HL-60 (cell line): ENCODE data around the gene SMPD1.

Experiments
- DNase-seq, 2 experiments: peaks; one replicate each; pipeline ENCODE4 v3.0.0-alpha.2; 2010 to 2020; ENCODE audit warnings: low read depth in 1 of 2, low spot score in 1 of 2
- H3K27ac ChIP-seq: fragments of 250-450 bp; sonication (Bioruptor Pico); replicated peaks from 2 replicates; pipeline ENCODE4 v1.5.1; 2020; ENCODE audit warnings: mild to moderate bottlenecking, moderate library complexity
- H3K27me3 ChIP-seq: fragments of 250-450 bp; sonication (Bioruptor Pico); 2 replicates; pipeline ENCODE4 v1.5.1; 2021; ENCODE audit warnings: mild to moderate bottlenecking, moderate library complexity; ENCODE audit not compliant: insufficient read depth, poor library complexity, severe bottlenecking
- H3K4me3 ChIP-seq: replicated peaks from 2 replicates; pipeline ENCODE4 v1.5.1; 2011; ENCODE audit warnings: mild to moderate bottlenecking, control low read depth, low read length; ENCODE audit not compliant: insufficient read depth
- CTCF ChIP-seq: IDR thresholded peaks from one replicate; pipeline ENCODE4 v1.5.1; 2011; ENCODE audit warnings: low read length, control low read depth, inconsistent platforms; ENCODE audit not compliant: insufficient read depth
- GABPA ChIP-seq: IDR thresholded peaks from 2 replicates; pipeline ENCODE4 v1.6.1; 2012; ENCODE audit warnings: low read depth
- POLR2AphosphoS5 ChIP-seq: IDR thresholded peaks from 2 replicates; pipeline ENCODE4 v1.6.1; 2012; ENCODE audit warnings: low read depth
- SPI1 ChIP-seq: IDR thresholded peaks from 2 replicates; pipeline ENCODE4 v1.6.1; 2012; ENCODE audit warnings: low read depth, mild to moderate bottlenecking, borderline replicate concordance
- TF ChIP-seq, protein P1 (sequence below): IDR thresholded peaks from 2 replicates; pipeline ENCODE4 v1.6.1; 2012; ENCODE audit warnings: low read depth; ENCODE audit not compliant: insufficient replicate concordance

Gene SMPD1

GRCh38 chr11:6419009-6419631 is 28.8 kb downstream of the SMPD1 start, which contains the start of gene APBB1:
APBB1 (minus strand) TSS chr11:6419094; CDS start chr11:6411347, 7,747 bp downstream.
- Histone ChIP-seq H3K4me3 (peak within 1 kb of the TSS; percentile 73), H3K27me3 (peaks cover 37% of the 10 kb centered on the region), H3K27ac (no peak within 1 kb of the TSS)
- TF ChIP-seq CTCF (no peak), GABPA (no peak), POLR2AphosphoS5 (no peak), SPI1 (no peak)
- TF ChIP-seq, protein P1, sequence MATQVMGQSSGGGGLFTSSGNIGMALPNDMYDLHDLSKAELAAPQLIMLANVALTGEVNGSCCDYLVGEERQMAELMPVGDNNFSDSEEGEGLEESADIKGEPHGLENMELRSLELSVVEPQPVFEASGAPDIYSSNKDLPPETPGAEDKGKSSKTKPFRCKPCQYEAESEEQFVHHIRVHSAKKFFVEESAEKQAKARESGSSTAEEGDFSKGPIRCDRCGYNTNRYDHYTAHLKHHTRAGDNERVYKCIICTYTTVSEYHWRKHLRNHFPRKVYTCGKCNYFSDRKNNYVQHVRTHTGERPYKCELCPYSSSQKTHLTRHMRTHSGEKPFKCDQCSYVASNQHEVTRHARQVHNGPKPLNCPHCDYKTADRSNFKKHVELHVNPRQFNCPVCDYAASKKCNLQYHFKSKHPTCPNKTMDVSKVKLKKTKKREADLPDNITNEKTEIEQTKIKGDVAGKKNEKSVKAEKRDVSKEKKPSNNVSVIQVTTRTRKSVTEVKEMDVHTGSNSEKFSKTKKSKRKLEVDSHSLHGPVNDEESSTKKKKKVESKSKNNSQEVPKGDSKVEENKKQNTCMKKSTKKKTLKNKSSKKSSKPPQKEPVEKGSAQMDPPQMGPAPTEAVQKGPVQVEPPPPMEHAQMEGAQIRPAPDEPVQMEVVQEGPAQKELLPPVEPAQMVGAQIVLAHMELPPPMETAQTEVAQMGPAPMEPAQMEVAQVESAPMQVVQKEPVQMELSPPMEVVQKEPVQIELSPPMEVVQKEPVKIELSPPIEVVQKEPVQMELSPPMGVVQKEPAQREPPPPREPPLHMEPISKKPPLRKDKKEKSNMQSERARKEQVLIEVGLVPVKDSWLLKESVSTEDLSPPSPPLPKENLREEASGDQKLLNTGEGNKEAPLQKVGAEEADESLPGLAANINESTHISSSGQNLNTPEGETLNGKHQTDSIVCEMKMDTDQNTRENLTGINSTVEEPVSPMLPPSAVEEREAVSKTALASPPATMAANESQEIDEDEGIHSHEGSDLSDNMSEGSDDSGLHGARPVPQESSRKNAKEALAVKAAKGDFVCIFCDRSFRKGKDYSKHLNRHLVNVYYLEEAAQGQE, result no peak
- DNase-seq, result peak in 1 of 2 experiments; percentile 28

GRCh38 chr11:6420677-6421076 is 30.4 kb downstream of the SMPD1 start:
- no peak overlapping the region for H3K4me3 ChIP-seq
- no peak overlapping the region for H3K27ac ChIP-seq
- no peak for TF ChIP-seq CTCF
- no peak for TF ChIP-seq GABPA
- TF ChIP-seq, protein P1, result peak; percentile 87
- no peak for DNase-seq
- H3K27me3 ChIP-seq, result peaks cover 37% of the 10 kb centered on the region

- DNase-seq, result no peak
- TF ChIP-seq, protein P1, result no peak
- no peak for TF ChIP-seq POLR2AphosphoS5
- no peak for TF ChIP-seq CTCF
- no peak for TF ChIP-seq GABPA
- no peak for TF ChIP-seq SPI1
- Histone ChIP-seq H3K27me3 (no peaks in the 10 kb centered on the region), H3K27ac (no peak overlapping the region), H3K4me3 (no peak overlapping the region)
Measured at GRCh38 chr11:6427516-6427915, 37.2 kb downstream of the SMPD1 start.
